ENCODE data around the gene CBR1. TPM values are rescaled to one million over a fixed set of nuclear protein-coding genes. Genes with fewer than 3 reads are reported as not detected.

CBR1 gene
- total RNA-seq, 4 donors from 2014 or later: 83.3 to 155 (median 121) TPM

- no peak for DNase-seq (ENCODE audit: extremely low spot score)
- 87% methylated on average over 17 of the region's 17 CpGs for WGBS
- Histone ChIP-seq H3K27me3 (no peaks in the 10 kb centered on the region), H3K4me3 (no peak overlapping the region), H3K4me1 (peaks cover 0 to 5% (median 0%) of the 10 kb centered on the region in 4 donors), H3K27ac (replicated peaks in 1 of 4) (no peak overlapping the region), H3K36me3 (peaks cover 51 to 98% (median 81%) of the 10 kb centered on the region in 4 donors), H3K9me3 (no peaks in the 10 kb centered on the region)
- intact Hi-C loops (cut with DNase I): no loop called here
- TF ChIP-seq EP300 (IDR thresholded peaks at IDR 0.05) (no peak), POLR2A (IDR thresholded peaks at IDR 0.05; ENCODE audit: low read depth) (no peak), POLR2AphosphoS5 (IDR thresholded peaks at IDR 0.05) (no peak)
- TF ChIP-seq, protein P1, sequence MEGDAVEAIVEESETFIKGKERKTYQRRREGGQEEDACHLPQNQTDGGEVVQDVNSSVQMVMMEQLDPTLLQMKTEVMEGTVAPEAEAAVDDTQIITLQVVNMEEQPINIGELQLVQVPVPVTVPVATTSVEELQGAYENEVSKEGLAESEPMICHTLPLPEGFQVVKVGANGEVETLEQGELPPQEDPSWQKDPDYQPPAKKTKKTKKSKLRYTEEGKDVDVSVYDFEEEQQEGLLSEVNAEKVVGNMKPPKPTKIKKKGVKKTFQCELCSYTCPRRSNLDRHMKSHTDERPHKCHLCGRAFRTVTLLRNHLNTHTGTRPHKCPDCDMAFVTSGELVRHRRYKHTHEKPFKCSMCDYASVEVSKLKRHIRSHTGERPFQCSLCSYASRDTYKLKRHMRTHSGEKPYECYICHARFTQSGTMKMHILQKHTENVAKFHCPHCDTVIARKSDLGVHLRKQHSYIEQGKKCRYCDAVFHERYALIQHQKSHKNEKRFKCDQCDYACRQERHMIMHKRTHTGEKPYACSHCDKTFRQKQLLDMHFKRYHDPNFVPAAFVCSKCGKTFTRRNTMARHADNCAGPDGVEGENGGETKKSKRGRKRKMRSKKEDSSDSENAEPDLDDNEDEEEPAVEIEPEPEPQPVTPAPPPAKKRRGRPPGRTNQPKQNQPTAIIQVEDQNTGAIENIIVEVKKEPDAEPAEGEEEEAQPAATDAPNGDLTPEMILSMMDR (IDR thresholded peaks at IDR 0.05): no peak
Measured at GRCh38 chr21:36038701-36039497, 30.9 kb upstream of the CBR1 start.

DNA sequence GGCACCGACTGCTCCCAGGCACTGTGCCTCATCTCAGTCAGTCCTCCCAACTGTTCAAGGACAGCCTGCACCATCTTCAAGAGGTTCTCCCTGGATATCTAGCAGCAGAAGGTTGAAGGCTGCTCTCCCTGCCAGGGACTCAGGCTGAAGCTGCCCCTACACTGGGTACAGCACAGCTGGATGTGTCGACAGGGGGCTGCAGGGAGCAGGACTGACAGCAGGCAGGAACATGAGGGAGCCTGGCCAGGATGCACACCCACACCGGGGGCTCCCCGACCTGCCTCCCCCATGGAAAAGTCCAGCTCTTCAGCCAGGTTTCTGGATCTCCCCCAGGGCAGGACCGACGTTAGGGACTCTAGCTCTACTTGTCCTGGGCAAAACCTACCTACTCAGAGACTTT lies 30.0 kb upstream of the CBR1 start:
- Histone ChIP-seq H3K4me1 (peaks cover 0 to 5% (median 0%) of the 10 kb centered on the region in 4 donors), H3K36me3 (peaks cover 58 to 98% (median 82%) of the 10 kb centered on the region in 4 donors), H3K27ac (replicated peaks in 1 of 4) (no peak overlapping the region), H3K27me3 (no peaks in the 10 kb centered on the region), H3K4me3 (no peak overlapping the region), H3K9me3 (no peaks in the 10 kb centered on the region)
- intact Hi-C loops (cut with DNase I): no loop called here
- TF ChIP-seq POLR2AphosphoS5 (IDR thresholded peaks at IDR 0.05): no peak
- TF ChIP-seq, protein P1 (IDR thresholded peaks at IDR 0.05): no peak
- no peak for TF ChIP-seq POLR2A (IDR thresholded peaks at IDR 0.05; ENCODE audit: low read depth)
- no peak for TF ChIP-seq EP300 (IDR thresholded peaks at IDR 0.05)
- DNase-seq (ENCODE audit: extremely low spot score): no peak
- 94% methylated on average over 2 of the region's 6 CpGs for WGBS

- Histone ChIP-seq H3K27ac (replicated peaks in 1 of 4) (no peak overlapping the region), H3K36me3 (peaks cover 60 to 98% (median 82%) of the 10 kb centered on the region in 4 donors), H3K4me3 (no peak overlapping the region), H3K27me3 (no peaks in the 10 kb centered on the region), H3K9me3 (no peaks in the 10 kb centered on the region), H3K4me1 (peaks cover 0 to 5% (median 0%) of the 10 kb centered on the region in 4 donors)
- TF ChIP-seq, protein P1 (IDR thresholded peaks at IDR 0.05): no peak
- no peak for TF ChIP-seq POLR2AphosphoS5 (IDR thresholded peaks at IDR 0.05)
- TF ChIP-seq POLR2A (IDR thresholded peaks at IDR 0.05; ENCODE audit: low read depth): no peak
- no peak for TF ChIP-seq EP300 (IDR thresholded peaks at IDR 0.05)
- 70% methylated on average over 2 of the region's 2 CpGs for WGBS
- no peak for DNase-seq (ENCODE audit: extremely low spot score)
- intact Hi-C loops (cut with DNase I): no loop called here
Measured at GRCh38 chr21:36040389-36040788, 29.4 kb upstream of the CBR1 start.

DNA sequence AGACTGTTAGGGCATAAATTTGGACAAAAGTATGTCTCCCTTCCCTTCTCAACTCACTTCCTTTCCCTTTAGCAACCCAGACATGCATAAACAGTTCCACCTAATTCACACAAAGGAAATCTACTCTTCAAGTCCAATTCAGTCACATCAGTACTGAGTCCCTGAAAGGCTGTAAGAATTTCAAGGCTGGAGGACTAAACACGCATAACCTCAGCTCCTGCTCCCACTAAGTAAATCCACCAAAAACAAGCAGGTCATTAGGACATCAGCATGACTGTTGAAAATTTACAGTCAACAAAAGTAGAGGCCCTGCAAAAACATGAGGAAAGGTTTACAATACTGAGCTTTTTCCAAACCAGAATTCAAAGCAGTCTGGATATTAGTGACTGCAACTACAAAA lies 27.9 kb upstream of the CBR1 start:
- TF ChIP-seq POLR2AphosphoS5 (IDR thresholded peaks at IDR 0.05) (no peak), EP300 (IDR thresholded peaks at IDR 0.05) (no peak), POLR2A (IDR thresholded peaks at IDR 0.05; ENCODE audit: low read depth) (no peak)
- TF ChIP-seq, protein P1 (IDR thresholded peaks at IDR 0.05): no peak
- intact Hi-C loops (cut with DNase I): no loop called here
- no peaks in the 10 kb centered on the region for H3K27me3 ChIP-seq
- no peak for DNase-seq (ENCODE audit: extremely low spot score)
- no peak overlapping the region for H3K27ac ChIP-seq (replicated peaks in 1 of 4)
- no peaks in the 10 kb centered on the region for H3K9me3 ChIP-seq
- H3K4me1 ChIP-seq: peaks cover 0 to 5% (median 0%) of the 10 kb centered on the region in 4 donors
- 93% methylated on average over 1 of the region's 1 CpG for WGBS
- H3K36me3 ChIP-seq: peaks cover 63 to 98% (median 83%) of the 10 kb centered on the region in 4 donors
- no peak overlapping the region for H3K4me3 ChIP-seq
